HG03342 (cell line): ENCODE measurements around the gene ATG10.
A peak's percentile ranks its signal among the peaks of the same experiment; 100 is the strongest.
"Not testable (repeated sequence)": the region's sequence is repeated elsewhere in the genome, so short reads cannot be mapped to it uniquely, and the experiment has no call there.

Source experiments
- ATAC-seq: cut with Tn5 transposase; IDR thresholded peaks from one replicate; pipeline ENCODE4 v1.9.1; 2021; ENCODE audit warnings: mild to moderate bottlenecking, moderate library complexity; ENCODE audit not compliant: unreplicated experiment

ATG10 gene

DNA sequence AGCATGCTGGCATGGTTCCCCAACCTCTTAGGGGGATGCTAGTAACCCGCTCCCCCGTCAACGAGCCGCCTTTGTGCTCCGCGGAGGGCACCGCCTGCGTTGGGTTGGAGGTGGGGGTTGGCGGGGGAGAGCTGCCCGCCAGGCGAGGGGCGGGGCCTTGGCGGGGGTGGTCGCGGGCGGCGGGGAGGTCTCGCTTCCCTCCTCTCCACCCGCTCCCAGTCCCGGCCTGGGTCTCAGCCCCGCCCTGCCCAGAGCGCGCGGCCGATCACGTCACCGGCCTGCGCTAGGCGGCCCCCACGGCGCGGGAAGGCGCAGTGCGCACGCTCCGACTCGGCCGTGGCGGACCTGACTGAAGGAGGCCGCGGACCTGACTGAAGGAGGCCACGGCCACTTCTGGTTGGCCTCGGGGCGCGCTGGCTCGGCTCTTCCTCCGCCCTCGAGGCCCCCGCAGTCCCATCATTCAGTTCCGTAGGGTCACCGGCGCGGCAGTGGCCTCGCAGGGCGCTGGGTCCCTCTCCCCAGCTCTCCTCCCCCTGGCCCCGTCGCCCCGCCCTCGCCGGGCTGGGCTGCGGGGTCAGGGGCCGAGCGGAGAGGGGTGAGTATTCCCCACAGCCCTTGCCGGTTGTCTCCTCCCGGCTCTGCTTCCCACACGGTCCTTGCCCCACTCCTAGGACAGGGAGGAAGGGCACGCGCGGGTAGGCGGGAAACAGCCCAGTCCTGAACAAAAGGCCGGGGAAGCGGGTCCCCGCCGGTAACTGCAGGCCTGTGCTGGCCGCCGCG lies at the start of gene ATG10:
Gene ATG10, plus strand, starts transcription at position 312 of the 780 bp plus-strand sequence. CDS start 15,548 bp downstream, outside the sequence.
- peak; percentile 95 for ATAC-seq

DNA sequence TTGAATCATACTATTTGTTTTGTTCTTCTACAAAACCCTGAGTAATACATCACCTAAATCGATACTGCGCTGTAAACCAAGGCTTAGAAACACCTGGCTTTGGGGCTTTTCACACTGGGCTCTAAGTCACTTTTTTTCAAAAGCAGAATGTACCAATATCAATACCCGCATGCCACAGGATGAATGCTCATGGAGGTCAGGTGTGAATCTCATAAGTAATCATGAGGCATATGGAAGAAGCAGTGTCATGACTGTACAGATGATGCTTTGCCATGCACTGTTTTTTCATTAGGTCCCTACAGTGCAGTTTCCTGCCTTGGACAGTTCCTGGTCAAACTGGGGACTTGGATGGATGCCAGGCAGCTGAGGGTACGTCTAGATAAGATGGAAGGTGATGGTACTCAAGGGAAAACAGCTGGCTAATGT lies 49.0 kb upstream of the ATG10 start:
- ATAC-seq: no peak

DNA sequence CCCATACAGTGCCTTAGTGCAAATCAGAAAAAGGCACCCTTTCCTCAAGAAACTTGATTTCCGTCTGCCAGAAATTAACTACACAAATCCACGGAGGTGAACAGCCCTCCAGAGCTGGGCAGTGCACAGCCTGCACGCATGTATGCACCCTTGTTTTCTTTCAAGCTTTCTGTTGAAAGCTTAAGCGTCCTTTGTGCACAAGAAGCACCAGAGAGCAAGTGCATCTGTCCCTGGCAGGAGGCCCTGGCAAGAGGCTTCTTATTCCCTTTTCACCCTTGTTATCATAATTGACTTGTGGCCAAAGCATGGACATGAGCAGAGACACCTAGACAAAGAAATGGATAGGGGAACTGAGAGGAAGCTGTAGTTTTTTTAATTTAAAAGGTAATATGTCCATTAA lies 47.4 kb upstream of the ATG10 start:
- ATAC-seq: no peak

DNA sequence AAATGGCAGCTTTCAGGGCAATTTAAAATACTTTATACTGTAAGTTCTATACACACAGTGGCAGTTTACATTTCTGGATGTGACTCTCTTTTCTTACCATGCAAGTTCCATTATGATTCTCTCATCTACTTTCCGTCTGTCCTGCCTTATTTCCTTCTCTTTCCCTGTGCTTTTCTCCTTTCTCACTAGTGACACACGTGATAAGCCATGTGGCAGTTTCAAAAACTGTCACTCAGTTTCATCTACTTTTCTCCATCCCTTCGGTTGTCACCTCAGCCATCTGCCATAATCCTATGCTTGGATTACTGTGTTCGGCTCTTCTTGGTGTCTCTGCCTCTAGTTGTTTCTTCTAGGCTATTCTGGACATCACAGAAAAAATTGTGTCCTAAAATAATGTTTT lies 46.8 kb upstream of the ATG10 start:
- no peak for ATAC-seq

DNA sequence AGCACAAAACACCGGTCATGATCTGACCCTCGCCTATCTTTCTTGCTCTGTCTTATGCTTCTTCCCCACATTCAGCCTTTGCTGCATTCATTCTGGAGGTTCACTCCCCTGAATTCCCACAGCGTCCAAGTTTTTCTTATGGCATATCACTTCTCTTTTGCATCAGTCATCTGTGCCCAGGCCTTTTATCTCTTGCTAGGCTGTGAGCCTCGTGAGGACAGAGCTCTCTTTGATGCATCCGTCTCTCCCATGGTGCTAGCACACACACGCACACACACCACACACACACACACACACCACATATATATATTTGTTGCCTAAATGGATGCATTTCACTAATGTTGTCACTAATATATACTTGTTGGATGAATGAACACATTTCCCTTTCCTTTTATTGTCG lies 45.8 kb upstream of the ATG10 start:
- no peak for ATAC-seq

DNA sequence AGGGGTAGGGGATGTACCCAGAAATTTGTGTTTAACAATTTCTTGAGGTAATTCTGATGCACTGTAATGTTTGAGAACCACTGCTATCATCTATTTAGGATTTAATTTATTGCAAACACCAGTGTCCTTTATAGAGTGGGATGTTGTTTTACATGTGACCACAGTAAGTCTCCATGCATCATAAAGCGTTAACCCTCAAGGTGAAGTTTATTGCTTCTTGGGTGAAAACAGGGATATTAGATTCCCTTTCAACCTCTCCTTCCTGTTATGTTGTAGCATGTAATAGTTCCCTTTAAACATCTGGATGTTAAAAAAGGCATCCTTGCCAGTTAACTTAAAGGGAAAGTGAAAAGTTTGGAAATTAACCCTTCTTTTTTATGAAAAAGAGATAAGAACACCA lies 35.8 kb upstream of the ATG10 start:
- no peak for ATAC-seq

DNA sequence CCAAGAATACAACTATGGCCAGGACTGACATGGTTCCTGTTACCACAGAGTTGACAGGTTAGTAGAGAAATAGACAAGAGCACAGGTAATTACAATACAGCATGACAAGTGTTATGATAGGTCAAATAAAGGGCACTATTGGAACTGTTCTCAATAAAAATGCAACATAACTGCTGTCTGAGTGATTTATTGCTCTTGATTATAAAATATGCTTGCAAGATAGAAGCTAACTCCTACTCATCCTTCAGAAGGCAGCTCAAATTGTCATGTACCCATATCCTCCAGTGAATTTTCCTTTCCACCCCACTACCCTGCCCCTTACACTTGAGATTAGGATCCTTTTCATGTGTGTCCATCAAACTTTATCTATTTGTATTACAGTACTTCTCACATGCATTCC lies 35.1 kb upstream of the ATG10 start:
- ATAC-seq: no peak

DNA sequence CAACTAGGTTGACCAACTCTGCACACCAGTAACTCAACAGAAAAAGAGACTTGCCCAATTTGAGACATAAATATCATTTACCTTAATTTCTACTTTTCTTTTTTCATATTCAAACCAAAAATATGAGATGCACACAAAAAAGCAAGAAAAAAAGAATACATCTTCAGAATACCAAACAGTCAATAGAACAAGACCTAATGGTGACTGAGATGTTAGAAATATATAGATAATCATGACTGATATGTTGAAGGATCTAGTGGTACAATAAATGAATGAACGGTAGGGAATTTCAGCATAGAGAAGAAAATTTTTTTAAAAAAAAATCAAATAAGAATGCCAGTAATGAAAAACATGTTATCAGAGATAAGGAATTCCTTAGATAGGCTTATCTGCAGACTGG lies 29.1 kb upstream of the ATG10 start:
- no peak for ATAC-seq

DNA sequence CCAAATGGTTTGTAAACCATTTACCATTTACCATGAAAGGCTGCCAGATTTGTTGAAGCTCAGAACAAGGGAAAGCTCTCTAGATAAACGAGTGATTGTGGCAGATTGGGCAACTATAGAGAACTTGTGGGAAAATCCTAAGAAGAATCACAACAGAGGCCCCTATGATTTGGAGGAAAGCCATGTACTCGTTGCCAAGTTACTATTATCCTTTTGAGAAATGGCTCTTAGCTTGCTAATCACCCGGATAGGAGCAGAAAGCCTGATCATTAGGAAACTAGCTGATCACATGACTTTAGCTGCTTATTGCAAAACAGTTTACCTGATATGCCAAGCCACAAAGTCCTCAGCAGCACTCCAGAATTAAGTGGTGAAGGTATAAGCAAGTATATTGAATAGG lies 23.5 kb upstream of the ATG10 start:
- ATAC-seq: no peak

DNA sequence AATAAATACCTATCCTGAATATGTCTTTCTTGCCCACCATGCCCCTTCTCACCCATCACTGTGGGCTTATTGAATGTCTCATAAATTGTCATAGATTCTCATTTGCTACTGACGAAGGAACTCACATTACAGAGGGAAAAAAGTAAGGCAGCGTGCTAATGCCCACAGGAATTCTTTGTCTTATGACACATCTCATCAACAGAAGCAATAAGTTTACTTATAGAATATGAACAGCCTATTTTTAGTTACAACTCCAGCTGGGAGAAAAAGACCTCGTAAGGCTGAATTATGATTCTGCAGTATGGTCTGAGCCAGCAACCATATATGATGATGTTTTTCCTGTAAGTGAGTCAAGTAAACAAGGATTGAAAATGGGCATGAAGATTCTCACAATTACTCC lies 22.4 kb upstream of the ATG10 start:
- ATAC-seq: no peak

DNA sequence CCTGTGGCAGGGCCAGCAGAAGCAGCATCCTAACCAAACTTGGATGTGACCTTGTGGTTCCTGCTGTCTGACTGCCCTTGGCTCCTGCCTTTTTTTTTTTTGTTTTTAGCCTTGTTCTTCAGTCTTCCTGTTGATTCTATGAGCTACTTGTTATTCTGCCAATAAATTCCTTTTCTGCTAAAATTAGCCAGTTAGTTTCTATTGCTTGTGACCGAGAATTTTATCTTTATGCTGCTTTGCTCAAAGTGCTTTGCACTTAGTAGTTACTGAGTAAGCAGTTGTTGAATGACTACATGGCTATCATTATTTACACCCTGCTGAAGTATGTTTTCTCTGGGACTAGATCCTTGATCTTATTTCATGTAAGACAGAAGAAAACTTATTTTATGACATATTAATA lies 20.8 kb upstream of the ATG10 start:
- no peak for ATAC-seq

DNA sequence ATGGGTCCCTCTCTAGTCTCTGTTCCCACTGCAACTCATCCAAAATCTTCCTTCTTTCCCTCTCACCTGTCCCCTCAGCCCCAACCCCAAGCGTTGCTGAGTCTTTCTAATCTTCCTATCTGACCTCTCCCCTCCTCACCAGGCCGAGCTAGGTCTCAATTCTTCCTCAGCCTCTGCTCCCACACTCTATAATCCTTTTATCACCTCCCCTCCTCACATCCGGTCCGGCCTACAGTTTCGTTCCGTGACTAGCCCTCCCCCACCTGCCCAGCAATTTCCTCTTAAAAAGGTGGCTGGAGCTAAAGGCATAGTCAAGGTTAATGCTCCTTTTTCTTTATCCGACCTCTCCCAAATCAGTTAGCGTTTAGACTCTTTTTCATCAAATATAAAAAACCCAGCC lies 17.0 kb upstream of the ATG10 start:
- ATAC-seq: not testable (repeated sequence)

DNA sequence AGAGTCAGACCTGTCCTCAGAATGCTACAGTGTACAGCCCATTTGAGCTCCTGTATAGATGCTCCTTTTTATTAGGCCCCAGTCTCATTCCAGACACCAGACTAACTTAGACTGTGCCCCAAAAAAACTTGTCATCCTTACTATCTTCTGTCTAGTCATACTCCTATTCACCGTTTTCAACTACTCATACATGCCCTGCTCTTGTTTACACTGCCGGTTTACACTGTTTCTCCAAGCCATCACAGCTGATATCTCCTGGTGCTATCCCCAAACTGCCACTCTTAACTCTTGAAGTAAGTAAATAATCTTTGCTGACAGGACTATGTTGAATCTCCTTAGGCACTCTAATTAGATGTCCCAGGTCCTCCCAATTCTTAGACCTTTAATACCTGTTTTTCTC lies 13.7 kb upstream of the ATG10 start:
- ATAC-seq: not testable (repeated sequence)

DNA sequence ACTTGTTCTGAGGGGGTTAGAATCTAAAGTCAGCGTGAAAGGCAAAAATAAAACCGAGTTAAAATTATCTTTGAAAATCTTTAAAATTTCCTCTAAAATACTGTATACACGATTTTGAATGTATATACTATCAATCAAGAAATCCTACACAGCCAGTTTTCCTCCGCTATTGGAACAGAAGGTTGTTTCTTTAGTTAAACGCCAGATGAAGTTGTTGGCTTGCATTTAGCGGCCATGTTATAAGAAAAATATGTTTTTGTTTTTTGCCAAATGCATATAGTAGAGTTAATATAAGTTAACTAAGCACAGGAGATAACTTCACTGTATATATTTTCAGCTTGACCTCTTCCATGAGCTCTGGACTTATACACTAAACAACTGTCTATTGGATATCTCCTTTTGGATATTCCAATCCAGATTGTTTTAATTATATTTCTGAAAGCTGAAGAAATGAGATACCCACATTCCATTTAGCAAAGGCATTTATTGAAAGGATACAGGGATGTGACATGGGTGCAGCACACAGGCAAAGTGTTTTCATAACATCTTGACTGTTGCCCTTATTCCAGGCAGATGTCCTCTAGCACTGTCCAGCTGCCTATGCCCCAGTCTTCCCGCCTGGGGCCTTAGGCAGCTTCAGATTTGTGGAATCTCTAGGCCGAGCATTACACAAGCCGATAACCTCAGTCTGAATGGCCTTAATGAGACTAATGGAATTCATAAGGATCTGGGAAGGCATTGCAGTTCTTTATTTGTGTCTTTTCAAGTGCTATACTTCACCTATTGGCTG lies 10.0 kb upstream of the ATG10 start:
- no peak for ATAC-seq

DNA sequence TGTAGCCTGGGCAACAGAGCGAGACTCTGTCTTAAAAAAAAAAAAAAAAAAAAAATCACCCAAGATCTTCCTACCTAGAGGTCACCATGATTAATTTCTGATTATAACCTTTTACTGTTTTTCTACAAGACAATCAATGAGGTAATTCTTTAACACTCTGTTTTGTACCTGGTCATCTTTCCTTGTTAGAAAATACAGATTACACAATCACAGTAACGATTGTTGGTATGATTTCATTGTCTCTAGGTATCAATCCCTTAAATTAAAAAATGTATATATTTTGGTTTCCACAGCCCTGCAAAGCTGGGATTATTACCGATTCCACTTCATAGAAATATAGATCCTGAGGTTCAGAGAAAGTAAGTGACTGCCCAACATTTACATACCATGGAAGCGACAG lies 8.3 kb upstream of the ATG10 start:
- ATAC-seq: no peak

DNA sequence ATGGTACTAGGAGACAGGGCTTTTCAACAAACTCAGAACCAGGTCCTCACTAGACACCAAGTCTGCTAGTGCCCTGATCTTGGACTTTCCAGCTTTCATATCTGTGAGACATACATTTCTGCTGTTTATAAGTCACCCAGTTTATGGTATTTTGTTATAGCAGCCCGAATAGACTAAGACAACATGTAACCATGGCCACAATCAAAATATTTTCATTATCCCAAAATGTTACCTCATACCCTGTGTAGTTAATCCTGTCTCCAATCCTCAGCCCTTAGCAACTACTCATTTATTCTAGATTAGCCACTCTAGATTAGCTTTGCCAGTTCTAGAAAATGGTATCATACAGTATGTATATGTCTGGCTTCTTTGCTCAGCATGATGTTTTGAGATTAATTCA lies 6.3 kb upstream of the ATG10 start:
- no peak for ATAC-seq

DNA sequence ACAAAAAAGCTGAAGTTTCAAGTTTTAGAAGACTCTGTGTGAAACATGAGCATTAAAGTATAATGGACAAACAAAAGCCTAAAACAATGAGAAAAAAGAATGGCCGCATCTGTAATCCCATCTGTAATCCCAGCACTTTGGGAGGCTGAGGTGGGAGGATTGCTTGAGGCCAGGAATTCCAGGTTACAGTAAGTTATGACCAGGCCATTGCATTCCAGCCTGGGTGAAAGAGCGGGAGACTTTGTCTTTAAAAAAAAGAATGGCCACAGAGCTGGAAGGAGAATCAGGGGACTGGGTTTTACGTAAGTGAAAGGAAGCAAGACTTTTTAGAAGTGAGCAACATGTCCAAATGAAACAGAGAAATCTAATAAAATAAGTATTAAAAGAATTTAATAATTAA lies 2.6 kb upstream of the ATG10 start:
- ATAC-seq: no peak

DNA sequence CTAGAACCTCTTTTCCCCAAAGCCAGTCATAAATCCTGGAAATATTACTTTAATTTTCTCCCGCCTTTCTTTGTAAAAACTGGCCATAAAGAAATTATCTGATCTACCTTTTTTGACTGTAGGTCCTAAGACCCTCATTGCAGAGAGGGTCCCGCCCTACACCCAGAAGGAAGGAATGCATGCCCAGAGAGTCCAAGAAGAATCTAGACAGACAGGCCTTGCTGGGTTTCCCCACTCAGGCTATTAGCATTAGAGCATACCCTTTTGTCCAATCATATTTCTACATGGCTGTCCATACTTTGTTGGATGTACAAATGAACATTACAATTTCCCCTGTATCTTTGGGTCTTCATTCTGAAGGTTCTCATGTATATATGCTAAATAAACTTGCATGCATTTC lies 1.9 kb upstream of the ATG10 start:
- ATAC-seq: no peak

DNA sequence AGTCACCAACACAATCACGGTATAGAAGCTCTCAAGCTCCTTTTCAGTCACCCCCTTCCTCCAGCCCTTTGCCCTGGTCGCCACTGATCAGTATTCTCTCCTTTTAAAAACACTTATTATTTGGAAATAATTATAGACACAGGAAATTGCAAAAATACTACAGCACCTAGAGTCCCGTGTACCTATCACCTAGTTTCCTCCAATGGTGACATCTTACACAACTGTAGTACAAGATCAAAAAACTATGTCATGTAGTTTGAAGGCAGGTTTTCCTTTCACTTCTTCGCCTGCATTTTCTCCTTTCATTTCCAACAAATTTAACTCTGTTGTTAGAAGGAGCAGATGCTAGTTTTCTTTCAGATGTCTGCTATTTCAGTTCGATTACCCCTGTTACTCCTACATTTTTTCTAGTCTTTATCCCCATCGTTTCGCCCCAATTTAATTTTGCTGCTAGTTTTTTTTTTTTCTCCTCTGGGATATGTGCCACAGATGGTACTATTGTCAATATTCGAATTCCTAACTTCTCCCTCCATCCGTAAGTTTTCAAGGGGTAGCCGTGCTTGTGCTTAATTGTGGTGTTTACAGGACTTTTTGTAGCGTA lies 612 bp upstream of the ATG10 start:
- ATAC-seq: peak; percentile 28

DNA sequence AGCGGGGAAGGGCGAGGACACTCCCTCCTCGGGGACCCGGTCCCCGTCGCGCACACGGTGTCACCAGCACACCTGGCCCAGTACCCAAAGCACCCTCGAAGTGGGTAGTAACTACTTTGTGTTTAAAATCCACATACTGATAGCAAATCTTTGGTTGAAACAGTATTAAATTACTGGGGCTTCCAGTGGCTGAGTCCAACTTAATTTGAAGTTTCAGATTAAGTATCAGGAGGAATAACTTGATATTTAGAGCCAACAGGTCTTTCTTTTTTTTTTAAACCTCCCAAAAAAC lies 615 bp downstream of the ATG10 start:
- ATAC-seq: no peak

DNA sequence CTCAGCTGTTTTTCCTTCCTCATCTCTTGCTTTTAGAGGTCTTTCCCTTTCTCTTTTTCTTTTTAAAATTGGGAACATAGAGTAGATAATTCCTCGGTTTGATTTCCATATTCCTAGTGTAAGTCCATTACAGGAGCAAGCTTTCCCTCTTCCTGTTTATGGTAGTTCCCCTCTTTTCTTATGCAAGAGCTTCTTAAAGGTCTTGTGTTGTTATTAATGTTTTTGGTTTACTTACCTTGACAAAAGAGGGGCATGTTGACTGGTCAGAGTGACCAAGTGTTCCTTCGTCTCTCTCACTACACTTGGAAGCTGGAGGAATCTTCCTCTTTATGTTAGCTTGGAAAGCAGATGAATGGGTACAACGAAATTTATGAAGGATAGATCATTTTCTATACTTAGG lies 8.3 kb downstream of the ATG10 start:
- no peak for ATAC-seq

DNA sequence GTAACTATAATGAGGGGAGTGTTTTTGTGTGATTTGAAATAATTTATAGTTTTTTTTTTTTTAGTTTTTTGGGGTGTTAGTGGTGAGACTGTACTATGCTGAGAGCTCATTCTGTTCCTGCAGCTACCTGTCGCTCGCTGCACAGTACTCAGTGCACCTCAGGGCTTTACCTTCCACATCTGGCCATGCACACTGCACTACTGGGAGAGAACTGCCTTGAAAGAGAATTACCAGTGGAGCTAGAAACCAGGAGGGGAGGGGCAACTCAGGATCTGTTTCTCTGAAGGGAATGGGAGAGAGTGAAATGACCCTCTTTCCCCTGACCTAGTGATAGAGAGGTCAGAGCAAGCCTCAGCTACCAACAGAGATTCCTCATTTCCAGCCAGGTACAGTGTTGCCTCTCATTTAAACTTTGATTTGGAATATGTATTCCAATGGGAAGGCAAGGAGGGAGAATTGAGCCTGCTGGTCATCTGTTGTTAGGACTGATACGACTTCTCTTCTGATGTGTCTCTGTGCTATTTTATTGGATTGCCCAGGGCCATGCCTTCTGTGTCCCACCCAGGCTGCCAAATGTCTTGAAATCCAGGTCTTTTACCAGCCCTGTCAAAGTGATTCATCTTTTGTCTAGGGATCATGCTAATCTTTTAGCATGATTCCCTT lies 8.9 kb downstream of the ATG10 start:
- no peak for ATAC-seq
